Esophagus mucosa (tissue), 1 donor: ENCODE data around the gene STK32C. TPM values are rescaled to one million over a fixed set of nuclear protein-coding genes. Genes with fewer than 3 reads are reported as not detected.
A peak's percentile ranks its signal among the peaks of the same experiment; 100 is the strongest.
"Not testable (repeated sequence)": the region's sequence is repeated elsewhere in the genome, so short reads cannot be mapped to it uniquely, and the experiment has no call there.

Experiments used
- ATAC-seq: fragments of 200-7000 bp; cut with Tn5 transposase; one replicate; pipeline ENCODE4 v1.9.1; 2020
- total RNA-seq: library from RNA; stranded (reverse); gene quantifications from one replicate; pipeline ENCODE4 v1.2.4, GENCODE V29; 2023
- donor health status: DM: yes; HTN: yes; CAD: no.

The STK32C gene
- total RNA-seq, 1 donor from 2014 or later: 7.1 TPM

GRCh38 chr10:132300582-132300981 is 7.2 kb downstream of the STK32C start:
- no peak for ATAC-seq

GRCh38 chr10:132299371-132300336 is 8.1 kb downstream of the STK32C start:
- ATAC-seq: no peak

- no peak for ATAC-seq
Measured at GRCh38 chr10:132298038-132298881, 9.5 kb downstream of the STK32C start.

GRCh38 chr10:132297526-132297925 is 10.2 kb downstream of the STK32C start:
- ATAC-seq: no peak

- no peak for ATAC-seq
Measured at GRCh38 chr10:132296666-132297443, 10.9 kb downstream of the STK32C start.

- not testable (repeated sequence) for ATAC-seq
Measured at GRCh38 chr10:132295481-132295880, 12.3 kb downstream of the STK32C start.

- ATAC-seq: no peak
Measured at GRCh38 chr10:132294561-132295318, 13.0 kb downstream of the STK32C start.

GRCh38 chr10:132293813-132294520 is 13.8 kb downstream of the STK32C start:
- ATAC-seq: no peak

- ATAC-seq: no peak
Measured at GRCh38 chr10:132293201-132293812, 14.4 kb downstream of the STK32C start.

GRCh38 chr10:132292287-132293200 is 15.2 kb downstream of the STK32C start:
- ATAC-seq: no peak

GRCh38 chr10:132291826-132292225 is 15.9 kb downstream of the STK32C start:
- ATAC-seq: no peak

- ATAC-seq: peak; percentile 11
Measured at GRCh38 chr10:132290631-132291030, 17.1 kb downstream of the STK32C start.

- ATAC-seq: no peak
Measured at GRCh38 chr10:132289439-132289838, 18.3 kb downstream of the STK32C start.

- no peak for ATAC-seq
Measured at GRCh38 chr10:132283604-132284382, 24.0 kb downstream of the STK32C start.

- ATAC-seq: no peak
Measured at GRCh38 chr10:132282667-132283603, 24.8 kb downstream of the STK32C start.

GRCh38 chr10:132281915-132282666 is 25.7 kb downstream of the STK32C start:
- no peak for ATAC-seq

- no peak for ATAC-seq
Measured at GRCh38 chr10:132280646-132281074, 27.1 kb downstream of the STK32C start.
